SKM-1 (cell line): ENCODE measurements around the gene TEX19.
A peak's percentile ranks its signal among the peaks of the same experiment; 100 is the strongest.

Source experiments
- DNase-seq: peaks from one replicate; lab custom pipeline; 2025; ENCODE audit not compliant: unreplicated experiment; lab: John Stamatoyannopoulos, UW

The TEX19 gene, protein sequence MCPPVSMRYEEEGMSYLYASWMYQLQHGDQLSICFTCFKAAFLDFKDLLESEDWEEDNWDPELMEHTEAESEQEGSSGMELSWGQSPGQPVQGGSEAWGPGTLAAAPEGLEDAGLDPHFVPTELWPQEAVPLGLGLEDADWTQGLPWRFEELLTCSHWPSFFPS

DNA sequence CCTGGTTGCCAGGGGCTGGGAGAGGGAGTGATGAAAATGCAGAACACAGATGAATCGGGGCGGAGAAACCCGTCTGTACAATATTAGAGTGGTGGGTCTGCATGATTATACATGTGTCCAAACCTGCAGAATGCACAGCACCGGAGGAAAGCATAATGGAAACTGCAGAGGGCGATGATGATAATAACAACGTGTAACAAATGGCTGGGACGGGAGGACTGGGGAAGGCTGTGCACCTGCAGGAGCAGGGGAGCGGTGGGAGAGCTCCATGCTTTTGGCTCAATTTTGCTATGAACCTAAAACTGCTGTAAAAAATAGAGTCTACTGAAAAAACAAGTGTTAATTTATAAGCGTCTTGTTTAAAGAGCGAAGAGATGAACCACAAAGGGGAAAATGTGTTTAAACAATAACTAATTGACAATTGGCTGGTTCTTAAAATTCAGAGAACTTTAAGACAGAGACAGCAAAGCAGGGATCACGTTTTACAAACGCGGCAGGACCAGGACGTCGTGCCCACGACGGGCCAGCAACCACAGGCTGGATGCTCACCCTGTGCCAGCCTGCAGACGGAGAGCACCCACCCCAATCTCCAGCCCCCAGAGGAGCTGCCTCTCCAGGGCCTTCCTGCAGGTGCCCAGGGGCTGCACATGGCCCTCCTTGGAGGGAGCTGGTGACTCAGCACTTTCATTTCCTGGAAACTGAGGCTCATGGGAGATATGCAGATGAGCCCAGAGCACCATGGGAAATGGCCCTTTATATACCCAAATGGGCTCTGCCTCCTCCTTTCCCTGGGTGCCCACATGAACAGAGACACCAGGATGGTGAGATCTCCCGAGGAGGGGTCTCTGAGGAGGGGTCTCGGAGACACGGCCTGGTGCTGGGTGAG is at the start of gene TEX19:
TSS of gene TEX19 (plus strand) at position 783 of the 886 bp plus-strand sequence. CDS start 2,904 bp downstream, outside the sequence.
- DNase-seq, result no peak

DNA sequence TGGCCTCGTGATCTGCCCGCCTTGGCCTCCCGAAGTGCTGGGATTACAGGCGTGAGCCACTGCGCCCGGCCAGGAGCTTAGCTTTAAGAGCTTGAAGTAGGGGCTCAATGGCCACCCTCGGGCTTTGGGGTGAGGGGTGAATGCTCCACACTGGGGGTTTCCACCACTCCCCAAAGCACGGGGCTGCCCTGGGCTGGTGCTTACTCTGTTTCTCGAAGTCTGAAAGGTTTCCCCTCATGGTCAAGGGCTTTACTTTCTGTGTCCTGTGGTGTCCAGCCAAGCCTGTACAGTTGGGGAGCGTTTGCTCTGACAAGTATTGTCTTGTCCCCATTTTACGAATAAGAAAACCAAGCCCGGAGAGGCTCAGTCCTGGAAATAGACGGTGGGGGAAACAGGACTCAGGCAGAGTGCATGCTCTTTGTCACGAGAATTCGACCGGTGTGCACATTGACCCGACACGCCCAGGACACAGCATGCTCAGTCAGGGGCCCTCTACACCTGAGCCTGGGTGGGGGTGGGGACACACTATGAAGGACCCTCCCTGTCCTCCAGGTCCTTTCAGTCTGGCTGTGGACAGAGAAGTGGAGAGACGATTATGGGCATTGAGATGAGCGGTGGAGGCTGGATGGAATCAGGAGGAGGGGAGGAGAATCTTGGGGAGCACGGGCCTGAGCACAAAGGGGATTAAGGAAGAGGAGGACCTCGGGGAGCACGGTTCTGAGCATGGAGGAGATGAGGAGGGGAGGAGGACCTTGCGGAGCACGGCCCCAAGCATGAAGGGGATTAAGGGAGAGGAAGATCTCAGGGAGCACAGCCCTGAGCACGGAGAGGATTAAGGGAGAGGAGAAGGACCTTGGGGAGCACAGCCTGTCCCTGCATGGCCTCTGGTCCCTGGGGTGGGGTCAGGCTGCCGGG is 49.1 kb upstream of the TEX19 start:
- no peak for DNase-seq

DNA sequence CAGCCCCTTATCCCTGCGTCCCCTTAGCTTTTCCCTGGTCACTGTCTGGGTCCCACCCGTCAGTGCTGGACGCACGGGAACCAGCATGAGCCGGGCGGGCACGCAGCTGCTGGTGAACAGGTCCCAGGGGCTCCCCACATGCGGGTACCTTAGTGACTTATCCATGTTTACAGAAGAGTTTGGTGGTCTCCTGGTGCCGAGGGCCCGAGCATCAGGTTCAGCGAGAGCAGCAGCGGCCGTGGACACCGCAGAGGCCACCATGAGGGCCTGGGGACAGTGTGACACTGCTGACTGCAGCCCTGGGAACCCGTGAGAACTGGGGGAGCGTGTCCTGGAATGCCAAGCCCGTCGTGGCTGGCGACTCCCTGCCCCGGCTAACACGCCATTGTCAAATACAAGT is 48.2 kb upstream of the TEX19 start:
- DNase-seq, result no peak

DNA sequence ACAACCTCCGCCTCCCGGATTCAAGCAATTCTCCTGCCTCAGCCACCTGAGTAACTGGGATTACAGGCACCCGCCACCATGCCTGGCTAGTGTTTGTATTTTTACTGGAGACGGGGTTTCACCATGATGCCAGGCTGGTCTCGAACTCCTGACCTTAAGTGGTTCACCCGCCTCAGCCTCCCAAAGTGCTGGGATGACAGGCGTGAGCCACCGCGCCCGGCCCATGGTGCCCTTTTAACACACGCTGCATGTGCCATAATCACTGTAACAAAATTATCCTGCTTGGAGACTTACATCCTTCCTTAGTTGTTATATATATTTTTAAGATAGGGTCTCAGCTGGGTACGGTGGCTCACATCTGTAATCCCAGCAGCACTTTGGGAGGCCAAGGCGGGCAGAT is 47.1 kb upstream of the TEX19 start:
- no peak for DNase-seq

DNA sequence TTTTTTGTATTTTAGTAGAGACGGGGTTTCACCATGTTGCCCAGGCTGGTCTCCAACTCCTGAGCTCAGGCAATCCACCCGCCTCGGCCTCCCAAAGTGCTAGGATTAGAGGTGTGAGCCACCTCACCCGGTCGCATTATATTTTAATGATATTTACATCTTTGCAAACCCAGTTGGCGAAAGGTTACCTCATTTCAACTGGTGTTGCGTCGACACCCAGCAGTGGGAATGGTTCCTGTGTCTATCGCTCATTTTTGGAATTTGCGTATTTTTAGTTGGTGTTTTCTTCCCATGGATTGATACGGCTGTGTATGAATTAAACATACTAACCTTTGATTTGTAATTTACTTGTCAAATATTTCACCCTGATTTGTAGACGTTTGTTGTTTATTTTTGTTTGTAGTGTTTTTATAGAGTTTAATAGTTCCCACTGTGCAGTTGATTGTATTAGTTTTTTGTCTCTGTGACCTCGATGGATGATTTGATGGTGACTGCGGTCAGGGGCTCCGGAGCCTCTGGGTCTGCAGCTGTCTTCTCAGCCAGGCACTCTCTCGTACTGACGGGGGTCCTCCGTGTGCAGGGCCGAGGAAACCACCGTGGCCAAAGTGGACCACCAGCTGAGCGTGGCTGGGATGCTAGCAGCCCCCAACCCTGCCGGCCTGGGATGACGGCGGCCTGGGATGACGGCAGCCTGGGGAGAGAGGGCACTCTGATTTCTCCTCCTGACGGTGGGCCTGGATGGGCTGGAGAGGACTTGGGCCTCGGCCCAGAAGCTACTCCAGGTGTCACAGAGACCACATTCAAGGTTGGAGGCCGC is 45.6 kb upstream of the TEX19 start:
- no peak for DNase-seq

DNA sequence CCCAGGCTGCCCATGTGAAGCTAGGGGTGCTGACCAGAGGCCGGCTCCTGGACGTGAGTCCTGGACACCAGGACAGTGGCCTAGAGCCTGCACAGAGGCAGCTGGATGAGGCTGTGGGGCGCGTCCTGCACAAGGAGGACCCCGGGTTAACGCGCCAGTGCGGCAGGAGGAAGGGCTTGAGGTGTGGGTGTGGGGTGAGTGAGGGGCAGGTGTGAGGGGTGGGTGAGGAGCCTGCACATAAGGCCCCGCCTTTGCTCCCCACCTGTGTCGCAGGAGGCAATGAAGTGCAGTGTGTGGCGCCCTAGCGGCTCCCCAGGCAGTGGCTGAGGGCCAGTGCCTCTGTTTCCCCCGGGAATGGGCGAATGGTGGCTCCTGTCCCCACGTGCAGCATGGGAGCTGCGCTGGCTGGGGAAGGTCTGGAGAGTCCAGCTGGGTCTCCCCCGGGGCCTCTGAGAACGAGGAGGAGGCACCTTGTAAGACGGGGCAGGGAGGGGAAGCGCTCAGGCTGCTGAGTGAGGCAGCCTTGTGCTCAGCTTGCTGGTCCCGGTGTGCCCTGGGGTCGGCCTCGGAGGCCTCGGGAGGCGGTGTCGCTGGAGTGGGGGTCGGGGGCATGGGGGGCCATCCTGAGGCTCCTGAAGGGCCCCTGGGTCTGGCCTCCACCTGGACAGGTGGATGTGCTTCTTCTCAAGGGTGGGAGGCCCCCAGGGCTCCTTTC is 44.9 kb upstream of the TEX19 start:
- no peak for DNase-seq

DNA sequence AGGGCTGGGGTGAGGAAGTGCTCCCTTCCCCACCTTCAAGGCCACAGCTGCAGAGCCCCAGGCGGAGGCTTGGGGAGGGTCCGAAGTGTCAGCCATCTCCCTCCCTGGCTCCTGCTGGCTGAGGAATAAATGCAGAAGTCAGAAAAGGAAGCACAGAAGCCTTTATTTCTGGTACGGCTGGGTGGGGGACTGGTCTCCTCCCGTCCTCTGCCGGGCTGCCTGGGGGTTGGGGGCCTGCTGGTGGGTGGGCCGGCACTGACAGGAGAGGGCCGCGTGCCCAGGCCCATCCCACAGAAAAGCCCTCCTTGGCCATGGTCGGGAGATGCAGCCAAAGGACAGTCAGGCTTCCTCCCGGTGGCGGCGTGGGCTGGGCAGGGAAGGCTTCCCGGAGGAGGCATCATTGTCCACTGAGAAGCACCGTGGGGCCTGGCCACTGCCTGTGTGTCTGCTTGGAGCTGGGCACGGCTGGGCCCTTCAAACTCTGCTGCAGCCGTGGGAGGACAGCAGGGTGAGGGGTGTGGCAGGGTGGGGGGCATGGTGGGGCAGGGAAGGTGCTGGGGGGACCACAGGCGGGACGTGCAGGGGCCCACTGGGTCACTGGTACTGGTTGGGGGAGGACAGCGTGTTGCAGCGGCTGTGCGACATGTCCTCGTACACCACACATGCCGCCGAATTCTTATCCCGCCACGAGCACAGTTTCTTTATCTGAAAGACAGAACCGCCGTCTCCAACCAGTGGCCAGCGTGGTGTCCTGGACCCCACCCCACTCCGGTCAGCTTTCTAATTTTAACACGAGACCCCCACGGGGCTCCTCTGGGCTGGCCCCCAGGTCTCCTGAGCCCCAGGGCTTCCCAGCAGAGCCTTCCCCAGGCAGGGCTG is 44.1 kb upstream of the TEX19 start:
- peak; percentile 48 for DNase-seq

DNA sequence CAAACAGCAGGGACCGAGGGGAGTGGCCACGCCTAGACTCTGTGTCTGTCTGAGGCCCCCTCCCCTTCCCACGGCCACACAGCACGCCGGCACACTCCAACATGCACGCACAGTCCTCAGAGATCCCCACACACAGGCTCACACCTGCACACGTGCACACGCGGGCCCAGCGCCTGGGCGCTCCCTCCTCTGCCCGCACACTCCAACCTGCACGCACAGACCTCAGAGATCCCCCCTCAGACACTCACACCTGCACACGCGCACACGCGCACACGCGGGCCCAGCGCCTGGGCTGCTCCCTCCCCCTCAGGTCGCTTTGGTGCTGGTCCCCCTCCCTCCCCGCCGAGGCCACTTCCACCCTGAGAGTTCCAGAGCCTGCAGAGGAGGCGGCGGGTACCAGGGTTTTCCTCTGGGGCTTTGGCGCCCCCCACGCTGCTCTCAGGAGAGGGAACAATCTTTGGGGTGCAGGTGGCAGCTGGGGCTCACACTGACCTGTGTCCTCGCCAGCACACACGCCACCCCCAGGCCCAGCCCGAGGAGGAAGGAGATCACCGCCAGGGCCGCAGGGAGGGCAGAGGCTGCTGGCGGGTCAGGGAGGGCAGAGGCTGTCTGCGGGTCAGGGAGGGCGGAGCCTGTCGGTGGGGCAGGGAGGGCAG is 43.2 kb upstream of the TEX19 start:
- DNase-seq, result no peak

DNA sequence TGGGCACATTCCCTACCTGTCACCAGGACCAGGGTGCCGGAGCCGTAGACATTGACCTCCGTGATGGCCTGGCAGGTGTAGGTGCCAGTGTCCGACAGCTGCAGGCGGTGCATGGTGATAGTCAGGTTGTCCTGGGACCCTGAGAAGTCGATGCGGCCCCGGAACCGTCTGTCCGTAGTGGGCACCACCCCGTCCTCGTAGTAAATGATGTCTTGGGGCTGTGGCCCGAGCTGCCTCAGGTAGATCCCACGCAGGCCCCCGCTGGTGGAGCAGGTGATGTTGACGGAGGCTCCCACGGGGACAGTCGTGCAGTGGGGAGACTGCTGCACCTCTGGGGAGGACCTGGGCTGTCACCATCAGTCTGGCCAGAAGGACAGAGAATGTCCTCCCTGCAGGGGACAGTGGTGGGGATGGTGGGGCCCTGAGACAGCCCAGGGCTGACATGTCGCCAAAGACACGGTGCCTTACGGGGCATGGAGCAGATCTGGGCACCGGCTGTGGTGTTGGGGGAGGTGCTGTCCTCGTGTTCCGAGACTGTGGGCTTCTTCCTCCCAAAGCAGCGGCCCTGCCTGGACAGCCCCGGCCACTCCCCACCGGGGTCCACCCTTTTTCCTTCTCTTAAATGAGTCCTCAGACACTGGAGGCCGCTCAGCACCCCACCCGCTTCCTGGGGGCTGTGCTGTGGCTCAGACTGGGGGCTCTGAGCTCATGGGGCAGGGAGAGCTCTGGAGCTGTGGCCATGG is 42.2 kb upstream of the TEX19 start:
- no peak for DNase-seq

DNA sequence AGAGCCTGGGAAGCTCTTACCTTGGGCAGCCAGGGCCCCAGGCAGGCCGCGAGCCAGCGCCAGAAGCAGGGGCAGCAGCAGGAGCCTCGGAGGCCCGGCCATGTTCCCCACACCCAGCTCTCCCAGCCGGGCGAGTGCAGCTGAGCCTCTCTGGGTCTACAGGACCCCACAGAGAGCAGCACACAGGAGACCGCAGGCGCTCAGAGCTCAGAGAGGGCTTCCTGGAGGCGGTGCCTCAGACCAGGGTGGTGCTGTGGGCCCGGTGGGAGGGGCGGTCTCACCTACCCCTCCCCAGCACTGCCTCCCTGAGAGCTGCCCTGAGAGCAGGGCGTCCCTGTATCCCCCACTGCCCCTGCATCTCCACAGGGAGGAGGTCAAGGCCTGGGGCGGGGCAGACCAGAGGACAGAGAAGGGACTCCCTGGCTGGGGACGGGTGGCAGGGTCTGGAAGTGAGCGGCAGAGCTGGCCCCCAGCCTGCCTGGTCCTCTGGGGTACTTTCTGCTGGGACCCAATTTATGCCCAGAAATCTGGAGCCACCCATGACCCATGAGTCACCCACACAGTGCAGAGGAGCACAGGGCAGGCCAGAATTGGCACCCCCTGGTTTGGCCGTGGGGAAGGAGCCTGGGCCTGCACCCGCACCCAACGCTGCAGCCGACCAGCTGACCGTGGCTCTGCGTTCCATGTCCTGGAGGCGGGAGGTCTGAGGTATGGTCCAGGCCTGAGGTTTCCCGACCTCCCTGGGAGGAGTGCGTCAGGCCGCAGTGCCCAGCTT is 41.5 kb upstream of the TEX19 start, which contains the start of gene CD7:
TSS of gene CD7 (minus strand) at position 215 of the 775 bp plus-strand sequence. CDS start at position 102, 113 bp downstream.
- DNase-seq, result no peak

DNA sequence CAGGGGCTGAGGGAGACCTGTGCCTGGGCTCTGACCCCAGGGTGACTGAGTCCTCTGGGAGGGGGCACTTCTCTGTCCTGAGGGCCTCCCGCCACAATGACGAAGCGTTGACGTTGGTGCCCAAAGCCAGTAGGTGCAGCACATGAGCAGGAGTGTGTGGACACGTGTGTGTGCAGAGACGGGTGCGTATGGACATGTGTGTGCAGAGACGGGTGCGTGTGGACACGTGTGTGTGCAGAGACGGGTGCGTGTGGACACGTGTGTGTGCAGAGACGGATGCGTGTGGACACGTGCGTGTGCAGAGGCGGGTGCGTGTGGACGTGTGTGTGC is 40.9 kb upstream of the TEX19 start:
- DNase-seq, result no peak

DNA sequence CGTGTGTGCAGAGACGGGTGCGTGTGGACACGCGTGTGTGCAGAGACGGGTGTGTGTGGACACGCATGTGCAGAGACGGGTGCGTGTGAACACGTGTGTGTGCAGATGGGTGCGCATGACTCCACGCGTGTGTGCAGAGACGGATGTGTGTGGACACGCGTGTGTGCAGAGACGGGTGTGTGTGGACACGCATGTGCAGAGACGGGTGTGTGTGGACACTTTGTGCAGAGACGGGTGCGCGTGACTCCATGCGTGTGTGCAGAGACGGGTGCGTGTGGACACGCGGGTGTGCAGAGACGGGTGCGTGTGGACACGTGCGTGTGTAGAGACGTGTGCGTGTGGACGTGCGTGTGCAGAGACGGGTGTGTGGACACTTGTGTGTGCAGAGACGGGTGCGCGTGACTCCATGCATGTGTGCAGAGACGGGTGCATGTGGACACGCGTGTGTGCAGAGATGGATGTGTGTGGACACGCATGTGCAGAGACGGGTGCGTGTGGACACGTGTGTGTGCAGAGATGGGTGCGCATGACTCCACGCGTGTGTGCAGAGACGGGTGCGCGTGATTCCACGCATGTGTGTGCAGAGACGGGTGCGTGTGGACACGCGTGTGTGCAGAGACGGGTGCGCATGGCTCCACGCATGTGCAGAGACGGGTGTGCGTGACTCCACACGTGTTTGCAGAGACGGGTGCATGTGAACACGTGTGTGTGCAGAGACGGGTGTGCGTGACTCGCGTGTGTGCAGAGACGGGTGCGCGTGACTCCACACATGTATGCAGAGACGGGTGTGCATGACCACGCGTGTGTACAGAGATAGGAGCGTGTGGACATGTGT is 40.1 kb upstream of the TEX19 start:
- no peak for DNase-seq

DNA sequence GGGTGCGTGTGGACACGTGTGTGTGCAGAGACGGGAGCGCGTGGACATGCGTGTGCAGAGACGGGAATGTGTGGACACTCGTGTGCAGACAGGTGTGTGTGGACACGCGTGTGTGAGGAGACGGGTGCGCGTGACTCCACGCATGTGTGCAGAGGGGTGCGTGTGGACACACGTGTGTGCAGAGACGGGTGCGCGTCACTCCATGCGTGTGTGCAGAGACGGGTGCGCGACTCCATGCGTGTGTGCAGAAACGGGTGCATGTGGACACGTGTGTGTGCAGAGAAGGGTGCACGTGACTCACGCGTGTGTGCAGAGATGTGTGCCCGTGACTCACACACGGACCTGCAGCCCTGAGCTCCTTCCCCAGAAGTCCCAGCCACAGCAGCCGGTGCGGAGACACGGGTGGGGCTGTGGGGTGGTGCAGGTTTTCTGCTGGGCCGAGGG is 39.4 kb upstream of the TEX19 start:
- DNase-seq, result no peak

DNA sequence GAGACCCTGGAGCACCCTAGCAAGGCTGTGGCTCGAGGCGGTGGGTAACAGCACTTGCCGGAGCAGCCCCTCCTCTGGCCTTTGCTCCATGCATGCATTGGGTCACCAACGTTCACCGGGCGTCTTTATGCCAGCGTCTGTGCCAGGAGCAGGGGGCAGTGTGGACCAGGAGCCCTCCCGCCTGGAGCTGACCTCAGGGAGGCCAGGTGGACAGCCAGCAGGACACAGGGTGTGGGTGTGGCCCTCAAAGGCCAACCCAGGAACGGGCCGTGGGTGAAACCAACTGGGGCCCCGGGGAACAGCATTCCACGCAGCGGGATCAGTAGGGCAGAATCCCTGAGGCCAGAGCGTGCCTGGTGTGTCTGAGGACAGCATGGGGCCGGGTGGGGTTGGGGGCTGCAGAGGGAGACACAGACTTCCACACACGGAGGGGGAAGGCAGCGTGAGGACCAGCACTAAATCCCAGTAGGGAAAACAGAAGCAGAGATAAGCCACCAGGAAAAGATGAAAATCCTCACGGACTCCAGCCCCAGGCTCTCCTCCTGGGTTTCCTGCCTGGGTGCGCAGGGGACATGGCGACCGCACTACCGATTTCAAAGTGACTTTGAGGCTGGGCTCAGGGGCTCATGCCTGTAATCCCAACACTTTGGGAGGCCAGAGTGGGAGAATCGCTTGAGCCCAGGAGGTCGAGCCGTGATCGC is 38.8 kb upstream of the TEX19 start:
- DNase-seq, result no peak
